Liver (tissue), 9 donors: ENCODE data around the gene ANP32D. TPM values are rescaled to one million over a fixed set of nuclear protein-coding genes. Genes with fewer than 3 reads are reported as not detected.
"Not testable (repeated sequence)": the region's sequence is repeated elsewhere in the genome, so short reads cannot be mapped to it uniquely, and the experiment has no call there.

Experiments
- DNase-seq: peaks from one replicate; pipeline ENCODE4 v3.0.0-alpha.2; 2017; ENCODE audit warnings: low spot score
- H3K27ac ChIP-seq, 2 donors: one replicate each; pipeline ENCODE4 v1.7.0; 2013; ENCODE audit warnings: inconsistent platforms in 2 of 2, low read length in 2 of 2, control low read depth in 1 of 2, low read depth in 1 of 2, mild to moderate bottlenecking in 1 of 2
- H3K27me3 ChIP-seq, 4 donors: one replicate each; pipeline versions ENCODE4 v1.6.1 to v1.7.0; 2013; ENCODE audit warnings: low read length in 3 of 4, inconsistent platforms in 1 of 4, mild to moderate bottlenecking in 1 of 4, moderate library complexity in 1 of 4; ENCODE audit not compliant: control insufficient read depth in 4 of 4, insufficient read depth in 4 of 4
- H3K36me3 ChIP-seq, 4 donors: one replicate each; pipeline versions ENCODE4 v1.6.1 to v1.7.0; 2013; ENCODE audit warnings: low read length in 3 of 4, mild to moderate bottlenecking in 3 of 4, low read depth in 1 of 4, moderate library complexity in 1 of 4; ENCODE audit not compliant: control insufficient read depth in 4 of 4, insufficient read depth in 3 of 4
- H3K4me1 ChIP-seq, 4 donors: one replicate each; pipeline versions ENCODE4 v1.6.1 to v1.7.0; 2013; ENCODE audit warnings: low read length in 3 of 4, mild to moderate bottlenecking in 3 of 4, moderate library complexity in 1 of 4; ENCODE audit not compliant: control insufficient read depth in 4 of 4, insufficient read depth in 4 of 4
- H3K4me3 ChIP-seq, 3 donors: one replicate each; pipeline versions ENCODE4 v1.6.1 to v1.7.0; 2013; ENCODE audit warnings: low read length in 3 of 3, control low read depth in 1 of 3, low read depth in 1 of 3, mild to moderate bottlenecking in 1 of 3
- H3K9ac ChIP-seq, 2 donors: one replicate each; pipeline ENCODE4 v1.7.0; 2013; ENCODE audit warnings: low read length in 2 of 2, mild to moderate bottlenecking in 2 of 2, moderate library complexity in 2 of 2, control low read depth in 1 of 2, low read depth in 1 of 2
- H3K9me3 ChIP-seq, 4 donors: one replicate each; pipeline versions ENCODE4 v1.6.1 to v1.7.0; 2013; ENCODE audit warnings: low read length in 3 of 4; ENCODE audit not compliant: control insufficient read depth in 4 of 4
- EGR1 ChIP-seq, 2 donors: IDR thresholded peaks; 2 replicates each; pipeline ENCODE4 v1.6.1; 2016 to 2018; ENCODE audit warnings: antibody characterized with exemption in 2 of 2, low read depth in 2 of 2
- FOXA1 ChIP-seq: IDR thresholded peaks from 2 replicates; pipeline ENCODE4 v1.6.1; 2016; ENCODE audit warnings: antibody characterized with exemption
- FOXA2 ChIP-seq: IDR thresholded peaks from 2 replicates; pipeline ENCODE4 v1.6.1; 2016; ENCODE audit warnings: antibody characterized with exemption
- GABPA ChIP-seq, 2 donors: IDR thresholded peaks in 1 of 2; conservative IDR thresholded peaks in 1 of 2; 2 replicates each; pipeline ENCODE4 v1.6.1; 2016; ENCODE audit warnings: antibody characterized with exemption in 2 of 2, mild to moderate bottlenecking in 1 of 2, moderate library complexity in 1 of 2
- HNF4A ChIP-seq, 2 donors: conservative IDR thresholded peaks; 2 replicates each; pipeline ENCODE4 v1.6.1; 2016; ENCODE audit warnings: antibody characterized with exemption in 2 of 2, mild to moderate bottlenecking in 2 of 2
- HNF4G ChIP-seq: IDR thresholded peaks from 2 replicates; pipeline ENCODE4 v1.6.1; 2016; ENCODE audit warnings: antibody characterized with exemption
- JUND ChIP-seq, 2 donors: IDR thresholded peaks; 2 replicates each; pipeline ENCODE4 v1.6.1; 2016; ENCODE audit warnings: antibody characterized with exemption in 2 of 2
- NR2F2 ChIP-seq: IDR thresholded peaks from 2 replicates; pipeline ENCODE4 v1.6.1; 2016; ENCODE audit warnings: antibody characterized with exemption
- RAD21 ChIP-seq, 2 donors: IDR thresholded peaks; 2 replicates each; pipeline ENCODE4 v1.6.1; 2016; ENCODE audit warnings: antibody characterized with exemption in 2 of 2, mild to moderate bottlenecking in 2 of 2
- RXRA ChIP-seq, 2 donors: IDR thresholded peaks; 2 replicates each; pipeline ENCODE4 v1.6.1; 2017 to 2018; ENCODE audit warnings: antibody characterized with exemption in 2 of 2, mild to moderate bottlenecking in 1 of 2
- SP1 ChIP-seq: IDR thresholded peaks from 2 replicates; pipeline ENCODE4 v1.6.1; 2018; ENCODE audit warnings: antibody characterized with exemption, mild to moderate bottlenecking
- TAF1 ChIP-seq: conservative IDR thresholded peaks from 2 replicates; pipeline ENCODE4 v1.6.1; 2016; ENCODE audit warnings: antibody characterized with exemption, mild to moderate bottlenecking
- YY1 ChIP-seq: IDR thresholded peaks from 2 replicates; pipeline ENCODE4 v1.6.1; 2016; ENCODE audit warnings: antibody characterized with exemption, mild to moderate bottlenecking
- WGBS: extraction: QIAGEN DNeasy Blood & Tissue Kit; methylation state at CpG from one replicate; pipeline ENCODE4 v1.1.7; 2013; 5-methylcytosine and 5-hydroxymethylcytosine counted together
- polyA plus RNA-seq, 2 donors: library from polyadenylated mRNA; stranded (reverse) in 1 of 2; unstranded in 1 of 2; fragments of 200-250 nt in 1 of 2; fragments of >200 nt in 1 of 2; fragmentation: Nextera tagmentation in 1 of 2; extraction: Ambion mirVana in 1 of 2; gene quantifications; one replicate each; pipeline versions ENCODE4 v1.2.1 to v1.2.3, GENCODE V29; 2013 to 2015
- total RNA-seq, 2 donors: library from RNA; depleted of rRNA; stranded (reverse); fragments of >200 nt; gene quantifications; one replicate each; pipeline ENCODE4 v1.2.3, GENCODE V29; 2014
- TF ChIP-seq, protein P1 (sequence below): fragments of 150-350 bp; IDR thresholded peaks from 2 replicates; pipeline ENCODE4 v1.5.1; 2017; ENCODE audit warnings: improper control_type of control experiment, low read depth, low read length; ENCODE audit not compliant: missing input control
- TF ChIP-seq, protein P2 (sequence below): IDR thresholded peaks from 2 replicates; pipeline ENCODE4 v1.6.1; 2016; ENCODE audit warnings: antibody characterized with exemption, mild to moderate bottlenecking
- TF ChIP-seq, protein P3 (sequence below): IDR thresholded peaks from 2 replicates; pipeline ENCODE4 v1.6.1; 2016; ENCODE audit warnings: antibody characterized with exemption
- TF ChIP-seq, protein P4 (sequence below): IDR thresholded peaks from 2 replicates; pipeline ENCODE4 v1.6.1; 2016; ENCODE audit warnings: antibody characterized with exemption
- TF ChIP-seq, protein P5 (sequence below): IDR thresholded peaks from 2 replicates; pipeline ENCODE4 v1.6.1; 2016; ENCODE audit warnings: antibody characterized with exemption
- donor health status: healthy.
- donor health status: healthy.
- donor health status: healthy.
- donor health status: healthy.
- donor health status: healthy.

The ANP32D gene
- total and polyA plus RNA-seq, 4 donors: not detected

DNA sequence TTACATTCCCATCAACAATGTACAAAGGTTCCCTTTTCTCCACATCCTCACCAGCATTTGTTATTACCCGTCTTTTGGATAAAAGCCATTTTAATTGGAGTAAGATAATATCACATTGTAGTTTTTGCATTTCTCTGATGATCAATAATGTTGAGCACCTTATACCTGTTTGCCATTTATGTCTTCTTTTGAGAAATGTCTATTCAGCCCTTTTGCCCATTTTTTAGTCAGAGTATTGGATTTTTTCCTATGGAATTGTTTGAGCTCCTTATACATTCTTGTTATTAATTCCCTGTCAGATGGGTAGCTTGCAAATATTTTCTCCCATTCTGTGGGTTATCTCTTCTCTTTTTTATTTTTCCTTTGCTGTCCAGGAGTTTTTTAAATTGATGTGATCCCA is 42.4 kb downstream of the ANP32D start:
- Histone ChIP-seq H3K36me3 (no peaks in the 10 kb centered on the region), H3K9ac (no peak overlapping the region), H3K27ac (no peak overlapping the region), H3K4me3 (no peak overlapping the region), H3K27me3 (peaks cover 0 to 7% (median 0%) of the 10 kb centered on the region in 4 donors), H3K9me3 (peaks cover 0 to 2% (median 0%) of the 10 kb centered on the region in 4 donors), H3K4me1 (no peaks in the 10 kb centered on the region)
- TF ChIP-seq FOXA2: no peak
- TF ChIP-seq GABPA (IDR thresholded peaks at IDR 0.05 in 1 of 2, conservative IDR thresholded peaks at IDR 0.05 in 1 of 2): no peak
- TF ChIP-seq YY1: no peak
- TF ChIP-seq, protein P1, sequence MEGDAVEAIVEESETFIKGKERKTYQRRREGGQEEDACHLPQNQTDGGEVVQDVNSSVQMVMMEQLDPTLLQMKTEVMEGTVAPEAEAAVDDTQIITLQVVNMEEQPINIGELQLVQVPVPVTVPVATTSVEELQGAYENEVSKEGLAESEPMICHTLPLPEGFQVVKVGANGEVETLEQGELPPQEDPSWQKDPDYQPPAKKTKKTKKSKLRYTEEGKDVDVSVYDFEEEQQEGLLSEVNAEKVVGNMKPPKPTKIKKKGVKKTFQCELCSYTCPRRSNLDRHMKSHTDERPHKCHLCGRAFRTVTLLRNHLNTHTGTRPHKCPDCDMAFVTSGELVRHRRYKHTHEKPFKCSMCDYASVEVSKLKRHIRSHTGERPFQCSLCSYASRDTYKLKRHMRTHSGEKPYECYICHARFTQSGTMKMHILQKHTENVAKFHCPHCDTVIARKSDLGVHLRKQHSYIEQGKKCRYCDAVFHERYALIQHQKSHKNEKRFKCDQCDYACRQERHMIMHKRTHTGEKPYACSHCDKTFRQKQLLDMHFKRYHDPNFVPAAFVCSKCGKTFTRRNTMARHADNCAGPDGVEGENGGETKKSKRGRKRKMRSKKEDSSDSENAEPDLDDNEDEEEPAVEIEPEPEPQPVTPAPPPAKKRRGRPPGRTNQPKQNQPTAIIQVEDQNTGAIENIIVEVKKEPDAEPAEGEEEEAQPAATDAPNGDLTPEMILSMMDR: no peak
- TF ChIP-seq EGR1 (IDR thresholded peaks at IDR 0.05; ENCODE audit: low read depth in 2 of 2): no peak
- TF ChIP-seq, protein P2, sequence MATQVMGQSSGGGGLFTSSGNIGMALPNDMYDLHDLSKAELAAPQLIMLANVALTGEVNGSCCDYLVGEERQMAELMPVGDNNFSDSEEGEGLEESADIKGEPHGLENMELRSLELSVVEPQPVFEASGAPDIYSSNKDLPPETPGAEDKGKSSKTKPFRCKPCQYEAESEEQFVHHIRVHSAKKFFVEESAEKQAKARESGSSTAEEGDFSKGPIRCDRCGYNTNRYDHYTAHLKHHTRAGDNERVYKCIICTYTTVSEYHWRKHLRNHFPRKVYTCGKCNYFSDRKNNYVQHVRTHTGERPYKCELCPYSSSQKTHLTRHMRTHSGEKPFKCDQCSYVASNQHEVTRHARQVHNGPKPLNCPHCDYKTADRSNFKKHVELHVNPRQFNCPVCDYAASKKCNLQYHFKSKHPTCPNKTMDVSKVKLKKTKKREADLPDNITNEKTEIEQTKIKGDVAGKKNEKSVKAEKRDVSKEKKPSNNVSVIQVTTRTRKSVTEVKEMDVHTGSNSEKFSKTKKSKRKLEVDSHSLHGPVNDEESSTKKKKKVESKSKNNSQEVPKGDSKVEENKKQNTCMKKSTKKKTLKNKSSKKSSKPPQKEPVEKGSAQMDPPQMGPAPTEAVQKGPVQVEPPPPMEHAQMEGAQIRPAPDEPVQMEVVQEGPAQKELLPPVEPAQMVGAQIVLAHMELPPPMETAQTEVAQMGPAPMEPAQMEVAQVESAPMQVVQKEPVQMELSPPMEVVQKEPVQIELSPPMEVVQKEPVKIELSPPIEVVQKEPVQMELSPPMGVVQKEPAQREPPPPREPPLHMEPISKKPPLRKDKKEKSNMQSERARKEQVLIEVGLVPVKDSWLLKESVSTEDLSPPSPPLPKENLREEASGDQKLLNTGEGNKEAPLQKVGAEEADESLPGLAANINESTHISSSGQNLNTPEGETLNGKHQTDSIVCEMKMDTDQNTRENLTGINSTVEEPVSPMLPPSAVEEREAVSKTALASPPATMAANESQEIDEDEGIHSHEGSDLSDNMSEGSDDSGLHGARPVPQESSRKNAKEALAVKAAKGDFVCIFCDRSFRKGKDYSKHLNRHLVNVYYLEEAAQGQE: no peak
- TF ChIP-seq RXRA (IDR thresholded peaks at IDR 0.05): no peak
- TF ChIP-seq HNF4G: no peak
- TF ChIP-seq FOXA1: no peak
- TF ChIP-seq, protein P3, sequence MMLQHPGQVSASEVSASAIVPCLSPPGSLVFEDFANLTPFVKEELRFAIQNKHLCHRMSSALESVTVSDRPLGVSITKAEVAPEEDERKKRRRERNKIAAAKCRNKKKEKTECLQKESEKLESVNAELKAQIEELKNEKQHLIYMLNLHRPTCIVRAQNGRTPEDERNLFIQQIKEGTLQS: no peak
- no peak for TF ChIP-seq SP1
- TF ChIP-seq JUND (IDR thresholded peaks at IDR 0.05): no peak
- TF ChIP-seq, protein P4, sequence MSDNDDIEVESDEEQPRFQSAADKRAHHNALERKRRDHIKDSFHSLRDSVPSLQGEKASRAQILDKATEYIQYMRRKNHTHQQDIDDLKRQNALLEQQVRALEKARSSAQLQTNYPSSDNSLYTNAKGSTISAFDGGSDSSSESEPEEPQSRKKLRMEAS: no peak
- TF ChIP-seq NR2F2: no peak
- TF ChIP-seq HNF4A (conservative IDR thresholded peaks at IDR 0.05): no peak
- TF ChIP-seq, protein P5, sequence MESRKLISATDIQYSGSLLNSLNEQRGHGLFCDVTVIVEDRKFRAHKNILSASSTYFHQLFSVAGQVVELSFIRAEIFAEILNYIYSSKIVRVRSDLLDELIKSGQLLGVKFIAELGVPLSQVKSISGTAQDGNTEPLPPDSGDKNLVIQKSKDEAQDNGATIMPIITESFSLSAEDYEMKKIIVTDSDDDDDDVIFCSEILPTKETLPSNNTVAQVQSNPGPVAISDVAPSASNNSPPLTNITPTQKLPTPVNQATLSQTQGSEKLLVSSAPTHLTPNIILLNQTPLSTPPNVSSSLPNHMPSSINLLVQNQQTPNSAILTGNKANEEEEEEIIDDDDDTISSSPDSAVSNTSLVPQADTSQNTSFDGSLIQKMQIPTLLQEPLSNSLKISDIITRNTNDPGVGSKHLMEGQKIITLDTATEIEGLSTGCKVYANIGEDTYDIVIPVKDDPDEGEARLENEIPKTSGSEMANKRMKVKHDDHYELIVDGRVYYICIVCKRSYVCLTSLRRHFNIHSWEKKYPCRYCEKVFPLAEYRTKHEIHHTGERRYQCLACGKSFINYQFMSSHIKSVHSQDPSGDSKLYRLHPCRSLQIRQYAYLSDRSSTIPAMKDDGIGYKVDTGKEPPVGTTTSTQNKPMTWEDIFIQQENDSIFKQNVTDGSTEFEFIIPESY: no peak
- no peak for TF ChIP-seq TAF1
- TF ChIP-seq RAD21 (IDR thresholded peaks at IDR 0.05): no peak
- 81% methylated on average over 1 of the region's 1 CpG for WGBS
- no peak for DNase-seq

DNA sequence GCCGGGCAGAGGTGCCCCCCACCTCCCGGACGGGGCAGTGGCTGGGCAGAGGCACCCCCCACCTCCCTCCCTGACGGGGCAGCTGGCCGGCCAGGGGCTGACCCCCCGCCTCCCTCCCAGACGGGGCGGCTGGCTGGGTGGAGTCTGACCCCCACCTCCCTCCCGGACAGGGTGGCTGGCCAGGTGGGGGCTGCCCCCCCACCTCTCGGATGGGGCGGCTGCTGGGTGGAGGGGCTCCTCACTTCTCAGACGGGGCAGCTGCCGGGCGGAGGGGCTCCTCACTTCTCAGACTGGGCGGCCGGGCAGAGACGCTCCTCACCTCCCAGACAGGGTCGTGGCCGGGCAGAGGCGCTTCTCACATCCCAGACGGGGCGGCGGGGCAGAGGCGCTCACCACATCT is 48.0 kb downstream of the ANP32D start:
- DNase-seq, H3K27ac ChIP-seq, H3K9ac ChIP-seq, H3K36me3 ChIP-seq, H3K4me1 ChIP-seq, H3K27me3 ChIP-seq, H3K4me3 ChIP-seq, H3K9me3 ChIP-seq: not testable (repeated sequence)
- 91% methylated on average over 24 of the region's 24 CpGs for WGBS

Other genes starting within 250 kb of the ANP32D start
- 10 to 100 TPM in 1 of 2 donors, 1 to 10 TPM in 1; 8.1 to 15.8 TPM for gene ZNF641, start 121.6 kb upstream of the ANP32D start, total RNA-seq
- 1 to 10 TPM; 3.0 to 4.2 TPM for gene ZNF641, start 121.6 kb upstream of the ANP32D start, polyA plus RNA-seq
- gene C12orf54, start 9.9 kb downstream of the ANP32D start, total RNA-seq: not detected
- not detected for gene C12orf54, start 9.9 kb downstream of the ANP32D start, polyA plus RNA-seq
- not detected for gene OR8S1, start 53.1 kb downstream of the ANP32D start, total RNA-seq
- gene OR8S1, start 53.1 kb downstream of the ANP32D start, polyA plus RNA-seq: not detected
- gene LALBA, start 97.5 kb downstream of the ANP32D start, total RNA-seq: not detected
- not detected for gene LALBA, start 97.5 kb downstream of the ANP32D start, polyA plus RNA-seq
- 10 to 100 TPM; 21.7 to 23.0 TPM for gene KANSL2, start 209.7 kb downstream of the ANP32D start, total RNA-seq
- 1 to 10 TPM; 7.0 to 7.9 TPM for gene KANSL2, start 209.7 kb downstream of the ANP32D start, polyA plus RNA-seq
- 10 to 100 TPM; 15.9 to 18.2 TPM for gene CCNT1, start 244.1 kb downstream of the ANP32D start, total RNA-seq
- 1 to 10 TPM; 3.2 to 4.9 TPM for gene CCNT1, start 244.1 kb downstream of the ANP32D start, polyA plus RNA-seq